Testis (tissue), 2 donors: ENCODE results near the gene SHCBP1.

Experiments used
- CTCF ChIP-seq, 3 experiments: fragments of 450-650 bp in 2 of 3; fragments of 200-600 bp in 1 of 3; sonication (generic) in 1 of 3; IDR thresholded peaks; one replicate each; pipeline ENCODE4 v1.5.1; 2016 to 2019; ENCODE audit warnings: antibody characterized with exemption in 3 of 3, mild to moderate bottlenecking in 2 of 3, moderate library complexity in 1 of 3
- POLR2A ChIP-seq: fragments of 450-650 bp; IDR thresholded peaks from one replicate; pipeline ENCODE4 v1.6.1; 2017; ENCODE audit warnings: antibody characterized with exemption, mild to moderate bottlenecking, moderate library complexity

- TF ChIP-seq POLR2A (no peak), CTCF (IDR thresholded peaks at IDR 0.05) (no peak)
Observed at GRCh38 chr16:46662123-46662522, 40.9 kb upstream of the SHCBP1 start.
